Renal pelvis (tissue), 4 donors: ENCODE results near the gene CFAP20DC. TPM values are rescaled to one million over a fixed set of nuclear protein-coding genes. Genes with fewer than 3 reads are reported as not detected.
A peak's percentile ranks its signal among the peaks of the same experiment; 100 is the strongest.
"Not testable (repeated sequence)": the region's sequence is repeated elsewhere in the genome, so short reads cannot be mapped to it uniquely, and the experiment has no call there.

ENCODE experiments used
- DNase-seq: peaks from one replicate; pipeline ENCODE4 v3.0.0-alpha.2; 2013
- polyA plus RNA-seq, 3 donors: library from polyadenylated mRNA; unstranded; fragments of 120-200 nt; gene quantifications; one replicate each; pipeline ENCODE4 v1.2.1, GENCODE V29; 2013; ENCODE audit not compliant: insufficient read length in 3 of 3

The CFAP20DC gene
- polyA plus RNA-seq, 3 donors = 4.1 to 4.8 (median 4.1) TPM

GRCh38 chr3:58963928-58964503, 85.8 kb downstream of the CFAP20DC start:
- no peak for DNase-seq

GRCh38 chr3:58962816-58963215, 87.0 kb downstream of the CFAP20DC start:
- DNase-seq = no peak

- no peak for DNase-seq
Measured at GRCh38 chr3:58962040-58962651, 87.7 kb downstream of the CFAP20DC start.

GRCh38 chr3:58955308-58955707, 94.5 kb downstream of the CFAP20DC start:
- no peak for DNase-seq

- DNase-seq = no peak
Measured at GRCh38 chr3:58953288-58953687, 96.5 kb downstream of the CFAP20DC start.

GRCh38 chr3:58952128-58952917, 97.5 kb downstream of the CFAP20DC start:
- DNase-seq = no peak

GRCh38 chr3:58948018-58948417, 101.8 kb downstream of the CFAP20DC start:
- no peak for DNase-seq

- DNase-seq = no peak
Measured at GRCh38 chr3:58946875-58947274, 103.0 kb downstream of the CFAP20DC start.

GRCh38 chr3:58938057-58938456, 111.8 kb downstream of the CFAP20DC start:
- DNase-seq = no peak

- no peak for DNase-seq
Measured at GRCh38 chr3:58924578-58924977, 125.2 kb downstream of the CFAP20DC start.

- no peak for DNase-seq
Measured at GRCh38 chr3:58900386-58900785, 149.4 kb downstream of the CFAP20DC start.

- no peak for DNase-seq
Measured at GRCh38 chr3:58899953-58900298, 149.9 kb downstream of the CFAP20DC start.

GRCh38 chr3:58899159-58899952, 150.5 kb downstream of the CFAP20DC start:
- DNase-seq = peak; percentile 10

- no peak for DNase-seq
Measured at GRCh38 chr3:58898513-58898912, 151.3 kb downstream of the CFAP20DC start.

- DNase-seq = no peak
Measured at GRCh38 chr3:58897646-58898045, 152.2 kb downstream of the CFAP20DC start.

- not testable (repeated sequence) for DNase-seq
Measured at GRCh38 chr3:58895678-58896077, 154.1 kb downstream of the CFAP20DC start.

GRCh38 chr3:58892526-58892925, 157.3 kb downstream of the CFAP20DC start:
- not testable (repeated sequence) for DNase-seq

- no peak for DNase-seq
Measured at GRCh38 chr3:58888087-58888486, 161.7 kb downstream of the CFAP20DC start.

GRCh38 chr3:58884453-58884852, 165.4 kb downstream of the CFAP20DC start:
- DNase-seq = no peak

- DNase-seq = no peak
Measured at GRCh38 chr3:58880182-58880581, 169.6 kb downstream of the CFAP20DC start.

- DNase-seq = no peak
Measured at GRCh38 chr3:58874795-58875194, 175.0 kb downstream of the CFAP20DC start.

GRCh38 chr3:58874248-58874741, 175.5 kb downstream of the CFAP20DC start:
- no peak for DNase-seq
